HEK293 (cell line): ENCODE measurements around the gene CASS4.

Experiments used
- CTCF ChIA-PET: fragments of 350-600 bp; formaldehyde crosslinking; extraction: SDS; loops from one replicate; lab custom pipeline; 2021; ENCODE audit warnings: antibody characterized with exemption; lab: Yijun Ruan, JAX
- POLR2A ChIA-PET: fragments of 300-600 bp; formaldehyde crosslinking; extraction: SDS; loops from one replicate; lab custom pipeline; 2020; ENCODE audit warnings: antibody characterized with exemption, inconsistent platforms; lab: Yijun Ruan, JAX
- H3K27ac ChIP-seq: fragments of 200-500 bp; sonication (Bioruptor generic); 2 replicates; pipeline ENCODE4 v1.5.1; 2014; ENCODE audit warnings: low read depth, low read length, control low read depth, inconsistent platforms; ENCODE audit errors: extremely low read depth
- H3K36me3 ChIP-seq, 2 experiments: fragments of 200-500 bp in 1 of 2; sonication (Bioruptor generic) in 1 of 2; 1 replicate in 1 of 2; 2 replicates in 1 of 2; pipeline ENCODE4 v1.5.1; 2014 to 2017; ENCODE audit warnings: inconsistent platforms in 2 of 2, low read length in 2 of 2; ENCODE audit not compliant: control insufficient read depth in 2 of 2, insufficient read depth in 1 of 2
- H3K4me1 ChIP-seq: fragments of 200-500 bp; sonication (Bioruptor generic); 2 replicates; pipeline ENCODE4 v1.5.1; 2014; ENCODE audit warnings: mild to moderate bottlenecking, low read length, inconsistent platforms; ENCODE audit not compliant: control insufficient read depth, insufficient read depth
- H3K4me3 ChIP-seq: 2 replicates; pipeline ENCODE4 v1.5.1; 2011; ENCODE audit warnings: low read depth, mild to moderate bottlenecking, control low read depth, low read length, moderate library complexity
- H3K9me3 ChIP-seq: fragments of 200-500 bp; sonication (Bioruptor generic); 2 replicates; pipeline ENCODE4 v1.5.1; 2014; ENCODE audit warnings: low read depth, low read length, inconsistent platforms; ENCODE audit not compliant: control insufficient read depth, insufficient read depth
- GLIS2 ChIP-seq: fragments of 450-650 bp; formaldehyde crosslinking; IDR thresholded peaks from 2 replicates; pipeline ENCODE4 v1.5.1; 2016; ENCODE audit warnings: missing biosample characterization, missing genetic modification characterization
- HOXA7 ChIP-seq: sonication (generic); formaldehyde crosslinking; IDR thresholded peaks from 2 replicates; pipeline ENCODE4 v1.8.1; 2022; ENCODE audit warnings: missing genetic modification reagents, borderline replicate concordance
- ZFP69B ChIP-seq: fragments of 450-650 bp; formaldehyde crosslinking; IDR thresholded peaks from 2 replicates; pipeline ENCODE4 v1.5.1; 2016; ENCODE audit warnings: missing biosample characterization, missing genetic modification characterization
- ZNF10 ChIP-seq: fragments of 450-650 bp; formaldehyde crosslinking; IDR thresholded peaks from 2 replicates; pipeline ENCODE4 v1.5.1; 2017; ENCODE audit warnings: missing biosample characterization, missing genetic modification characterization
- ZNF184 ChIP-seq: fragments of 450-650 bp; IDR thresholded peaks from 2 replicates; pipeline ENCODE4 v1.5.1; 2018; ENCODE audit warnings: missing biosample characterization, mild to moderate bottlenecking, missing genetic modification characterization
- ZNF394 ChIP-seq: fragments of 450-650 bp; formaldehyde crosslinking; IDR thresholded peaks from 2 replicates; pipeline ENCODE4 v1.5.1; 2016; ENCODE audit warnings: missing biosample characterization, missing genetic modification characterization, mild to moderate bottlenecking, moderate library complexity, borderline replicate concordance
- ZNF555 ChIP-seq: fragments of 450-650 bp; formaldehyde crosslinking; conservative IDR thresholded peaks from 2 replicates; pipeline ENCODE4 v1.5.1; 2017; ENCODE audit warnings: missing biosample characterization, mild to moderate bottlenecking, missing genetic modification characterization, inconsistent platforms
- ZNF585B ChIP-seq: fragments of 450-650 bp; formaldehyde crosslinking; IDR thresholded peaks from 2 replicates; pipeline ENCODE4 v1.5.1; 2016; ENCODE audit warnings: missing biosample characterization, missing genetic modification characterization
- ZNF596 ChIP-seq: fragments of 450-650 bp; IDR thresholded peaks from 2 replicates; pipeline ENCODE4 v1.5.0; 2018; ENCODE audit warnings: missing biosample characterization, mild to moderate bottlenecking, missing genetic modification characterization, moderate library complexity
- ZNF658 ChIP-seq: fragments of 450-650 bp; formaldehyde crosslinking; IDR thresholded peaks from 2 replicates; pipeline ENCODE4; 2016; ENCODE audit warnings: missing biosample characterization, missing genetic modification characterization
- ZSCAN16 ChIP-seq: fragments of 450-650 bp; formaldehyde crosslinking; IDR thresholded peaks from 2 replicates; pipeline ENCODE4 v1.5.1; 2016; ENCODE audit warnings: missing biosample characterization, missing genetic modification characterization
- ZSCAN30 ChIP-seq: fragments of 450-650 bp; IDR thresholded peaks from 2 replicates; pipeline ENCODE4 v1.5.1; 2018; ENCODE audit warnings: missing biosample characterization, mild to moderate bottlenecking, missing genetic modification characterization, moderate library complexity
- TF ChIP-seq, protein P1 (sequence below): fragments of 450-650 bp; formaldehyde crosslinking; IDR thresholded peaks from 2 replicates; pipeline ENCODE4 v1.5.1; 2016; ENCODE audit warnings: missing biosample characterization, missing genetic modification characterization, borderline replicate concordance
- TF ChIP-seq, protein P2 (sequence below): fragments of 450-650 bp; formaldehyde crosslinking; IDR thresholded peaks from 2 replicates; pipeline ENCODE4 v1.5.1; 2016; ENCODE audit warnings: missing biosample characterization, missing genetic modification characterization
- TF ChIP-seq, protein P3 (sequence below): fragments of 450-650 bp; formaldehyde crosslinking; IDR thresholded peaks from 2 replicates; pipeline ENCODE4 v1.5.1; 2017; ENCODE audit warnings: missing biosample characterization, missing genetic modification characterization
- TF ChIP-seq, protein P4 (sequence below): fragments of 450-650 bp; IDR thresholded peaks from 2 replicates; pipeline ENCODE4 v1.5.1; 2018; ENCODE audit warnings: missing biosample characterization, missing genetic modification characterization
- TF ChIP-seq, protein P5 (sequence below): fragments of 450-650 bp; formaldehyde crosslinking; IDR thresholded peaks from 2 replicates; pipeline ENCODE4 v1.5.1; 2016; ENCODE audit warnings: missing biosample characterization, missing genetic modification characterization, borderline replicate concordance
- TF ChIP-seq, protein P6 (sequence below): fragments of 450-650 bp; formaldehyde crosslinking; IDR thresholded peaks from 2 replicates; pipeline ENCODE4 v1.5.1; 2016; ENCODE audit warnings: missing biosample characterization, missing genetic modification characterization

The CASS4 gene

DNA sequence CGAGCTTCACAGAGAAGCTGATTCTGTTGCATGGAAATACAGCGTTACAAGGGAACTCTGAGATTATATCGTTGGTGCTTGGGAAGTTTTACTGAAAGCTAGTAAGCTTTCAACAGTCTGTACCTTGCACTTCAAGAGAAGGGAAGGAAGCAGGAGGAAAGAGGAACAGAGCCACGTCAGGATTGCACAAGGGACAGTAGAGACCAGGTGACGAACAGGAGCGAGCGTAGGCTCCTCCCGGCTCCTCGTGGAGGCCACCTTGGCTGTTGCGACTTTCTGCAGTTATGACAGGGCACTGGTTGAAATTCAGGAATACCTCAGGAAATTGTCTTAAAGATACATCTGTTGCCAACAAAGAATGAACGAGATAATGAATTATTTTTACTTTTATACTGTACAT, 75.2 kb downstream of the CASS4 start:
- no peaks in the 10 kb centered on the region for H3K4me1 ChIP-seq
- ChIA-PET POLR2A (no interaction called here), CTCF (no interaction called here)
- peaks cover 13 to 79% of the 10 kb centered on the region in 2 experiments; a peak in 2 of 3 replicates for H3K36me3 ChIP-seq
- no peak overlapping the region for H3K4me3 ChIP-seq
- H3K9me3 ChIP-seq: no peaks in the 10 kb centered on the region
- no peak overlapping the region for H3K27ac ChIP-seq
- TF ChIP-seq ZSCAN30: no peak
- TF ChIP-seq, protein P1, sequence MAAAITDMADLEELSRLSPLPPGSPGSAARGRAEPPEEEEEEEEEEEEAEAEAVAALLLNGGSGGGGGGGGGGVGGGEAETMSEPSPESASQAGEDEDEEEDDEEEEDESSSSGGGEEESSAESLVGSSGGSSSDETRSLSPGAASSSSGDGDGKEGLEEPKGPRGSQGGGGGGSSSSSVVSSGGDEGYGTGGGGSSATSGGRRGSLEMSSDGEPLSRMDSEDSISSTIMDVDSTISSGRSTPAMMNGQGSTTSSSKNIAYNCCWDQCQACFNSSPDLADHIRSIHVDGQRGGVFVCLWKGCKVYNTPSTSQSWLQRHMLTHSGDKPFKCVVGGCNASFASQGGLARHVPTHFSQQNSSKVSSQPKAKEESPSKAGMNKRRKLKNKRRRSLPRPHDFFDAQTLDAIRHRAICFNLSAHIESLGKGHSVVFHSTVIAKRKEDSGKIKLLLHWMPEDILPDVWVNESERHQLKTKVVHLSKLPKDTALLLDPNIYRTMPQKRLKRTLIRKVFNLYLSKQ (tag by site-specific recombination): no peak
- TF ChIP-seq ZSCAN16 (tag by site-specific recombination): no peak
- TF ChIP-seq ZNF555 (tag by site-specific recombination): no peak
- no peak for TF ChIP-seq ZNF184 (tag by site-specific recombination)
- TF ChIP-seq, protein P2, sequence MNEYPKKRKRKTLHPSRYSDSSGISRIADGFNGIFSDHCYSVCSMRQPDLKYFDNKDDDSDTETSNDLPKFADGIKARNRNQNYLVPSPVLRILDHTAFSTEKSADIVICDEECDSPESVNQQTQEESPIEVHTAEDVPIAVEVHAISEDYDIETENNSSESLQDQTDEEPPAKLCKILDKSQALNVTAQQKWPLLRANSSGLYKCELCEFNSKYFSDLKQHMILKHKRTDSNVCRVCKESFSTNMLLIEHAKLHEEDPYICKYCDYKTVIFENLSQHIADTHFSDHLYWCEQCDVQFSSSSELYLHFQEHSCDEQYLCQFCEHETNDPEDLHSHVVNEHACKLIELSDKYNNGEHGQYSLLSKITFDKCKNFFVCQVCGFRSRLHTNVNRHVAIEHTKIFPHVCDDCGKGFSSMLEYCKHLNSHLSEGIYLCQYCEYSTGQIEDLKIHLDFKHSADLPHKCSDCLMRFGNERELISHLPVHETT (tag by site-specific recombination): no peak
- TF ChIP-seq, protein P3, sequence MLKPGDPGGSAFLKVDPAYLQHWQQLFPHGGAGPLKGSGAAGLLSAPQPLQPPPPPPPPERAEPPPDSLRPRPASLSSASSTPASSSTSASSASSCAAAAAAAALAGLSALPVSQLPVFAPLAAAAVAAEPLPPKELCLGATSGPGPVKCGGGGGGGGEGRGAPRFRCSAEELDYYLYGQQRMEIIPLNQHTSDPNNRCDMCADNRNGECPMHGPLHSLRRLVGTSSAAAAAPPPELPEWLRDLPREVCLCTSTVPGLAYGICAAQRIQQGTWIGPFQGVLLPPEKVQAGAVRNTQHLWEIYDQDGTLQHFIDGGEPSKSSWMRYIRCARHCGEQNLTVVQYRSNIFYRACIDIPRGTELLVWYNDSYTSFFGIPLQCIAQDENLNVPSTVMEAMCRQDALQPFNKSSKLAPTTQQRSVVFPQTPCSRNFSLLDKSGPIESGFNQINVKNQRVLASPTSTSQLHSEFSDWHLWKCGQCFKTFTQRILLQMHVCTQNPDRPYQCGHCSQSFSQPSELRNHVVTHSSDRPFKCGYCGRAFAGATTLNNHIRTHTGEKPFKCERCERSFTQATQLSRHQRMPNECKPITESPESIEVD: no peak
- TF ChIP-seq, protein P4, sequence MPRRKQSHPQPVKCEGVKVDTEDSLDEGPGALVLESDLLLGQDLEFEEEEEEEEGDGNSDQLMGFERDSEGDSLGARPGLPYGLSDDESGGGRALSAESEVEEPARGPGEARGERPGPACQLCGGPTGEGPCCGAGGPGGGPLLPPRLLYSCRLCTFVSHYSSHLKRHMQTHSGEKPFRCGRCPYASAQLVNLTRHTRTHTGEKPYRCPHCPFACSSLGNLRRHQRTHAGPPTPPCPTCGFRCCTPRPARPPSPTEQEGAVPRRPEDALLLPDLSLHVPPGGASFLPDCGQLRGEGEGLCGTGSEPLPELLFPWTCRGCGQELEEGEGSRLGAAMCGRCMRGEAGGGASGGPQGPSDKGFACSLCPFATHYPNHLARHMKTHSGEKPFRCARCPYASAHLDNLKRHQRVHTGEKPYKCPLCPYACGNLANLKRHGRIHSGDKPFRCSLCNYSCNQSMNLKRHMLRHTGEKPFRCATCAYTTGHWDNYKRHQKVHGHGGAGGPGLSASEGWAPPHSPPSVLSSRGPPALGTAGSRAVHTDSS: no peak
- TF ChIP-seq ZNF658 (tag by site-specific recombination): no peak
- no peak for TF ChIP-seq ZNF10 (tag by site-specific recombination)
- TF ChIP-seq, protein P5, sequence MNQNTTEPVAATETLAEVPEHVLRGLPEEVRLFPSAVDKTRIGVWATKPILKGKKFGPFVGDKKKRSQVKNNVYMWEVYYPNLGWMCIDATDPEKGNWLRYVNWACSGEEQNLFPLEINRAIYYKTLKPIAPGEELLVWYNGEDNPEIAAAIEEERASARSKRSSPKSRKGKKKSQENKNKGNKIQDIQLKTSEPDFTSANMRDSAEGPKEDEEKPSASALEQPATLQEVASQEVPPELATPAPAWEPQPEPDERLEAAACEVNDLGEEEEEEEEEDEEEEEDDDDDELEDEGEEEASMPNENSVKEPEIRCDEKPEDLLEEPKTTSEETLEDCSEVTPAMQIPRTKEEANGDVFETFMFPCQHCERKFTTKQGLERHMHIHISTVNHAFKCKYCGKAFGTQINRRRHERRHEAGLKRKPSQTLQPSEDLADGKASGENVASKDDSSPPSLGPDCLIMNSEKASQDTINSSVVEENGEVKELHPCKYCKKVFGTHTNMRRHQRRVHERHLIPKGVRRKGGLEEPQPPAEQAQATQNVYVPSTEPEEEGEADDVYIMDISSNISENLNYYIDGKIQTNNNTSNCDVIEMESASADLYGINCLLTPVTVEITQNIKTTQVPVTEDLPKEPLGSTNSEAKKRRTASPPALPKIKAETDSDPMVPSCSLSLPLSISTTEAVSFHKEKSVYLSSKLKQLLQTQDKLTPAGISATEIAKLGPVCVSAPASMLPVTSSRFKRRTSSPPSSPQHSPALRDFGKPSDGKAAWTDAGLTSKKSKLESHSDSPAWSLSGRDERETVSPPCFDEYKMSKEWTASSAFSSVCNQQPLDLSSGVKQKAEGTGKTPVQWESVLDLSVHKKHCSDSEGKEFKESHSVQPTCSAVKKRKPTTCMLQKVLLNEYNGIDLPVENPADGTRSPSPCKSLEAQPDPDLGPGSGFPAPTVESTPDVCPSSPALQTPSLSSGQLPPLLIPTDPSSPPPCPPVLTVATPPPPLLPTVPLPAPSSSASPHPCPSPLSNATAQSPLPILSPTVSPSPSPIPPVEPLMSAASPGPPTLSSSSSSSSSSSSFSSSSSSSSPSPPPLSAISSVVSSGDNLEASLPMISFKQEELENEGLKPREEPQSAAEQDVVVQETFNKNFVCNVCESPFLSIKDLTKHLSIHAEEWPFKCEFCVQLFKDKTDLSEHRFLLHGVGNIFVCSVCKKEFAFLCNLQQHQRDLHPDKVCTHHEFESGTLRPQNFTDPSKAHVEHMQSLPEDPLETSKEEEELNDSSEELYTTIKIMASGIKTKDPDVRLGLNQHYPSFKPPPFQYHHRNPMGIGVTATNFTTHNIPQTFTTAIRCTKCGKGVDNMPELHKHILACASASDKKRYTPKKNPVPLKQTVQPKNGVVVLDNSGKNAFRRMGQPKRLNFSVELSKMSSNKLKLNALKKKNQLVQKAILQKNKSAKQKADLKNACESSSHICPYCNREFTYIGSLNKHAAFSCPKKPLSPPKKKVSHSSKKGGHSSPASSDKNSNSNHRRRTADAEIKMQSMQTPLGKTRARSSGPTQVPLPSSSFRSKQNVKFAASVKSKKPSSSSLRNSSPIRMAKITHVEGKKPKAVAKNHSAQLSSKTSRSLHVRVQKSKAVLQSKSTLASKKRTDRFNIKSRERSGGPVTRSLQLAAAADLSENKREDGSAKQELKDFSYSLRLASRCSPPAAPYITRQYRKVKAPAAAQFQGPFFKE (tag by site-specific recombination): no peak
- no peak for TF ChIP-seq ZFP69B (tag by site-specific recombination)
- TF ChIP-seq GLIS2 (tag by site-specific recombination): no peak
- no peak for TF ChIP-seq ZNF394
- TF ChIP-seq, protein P6, sequence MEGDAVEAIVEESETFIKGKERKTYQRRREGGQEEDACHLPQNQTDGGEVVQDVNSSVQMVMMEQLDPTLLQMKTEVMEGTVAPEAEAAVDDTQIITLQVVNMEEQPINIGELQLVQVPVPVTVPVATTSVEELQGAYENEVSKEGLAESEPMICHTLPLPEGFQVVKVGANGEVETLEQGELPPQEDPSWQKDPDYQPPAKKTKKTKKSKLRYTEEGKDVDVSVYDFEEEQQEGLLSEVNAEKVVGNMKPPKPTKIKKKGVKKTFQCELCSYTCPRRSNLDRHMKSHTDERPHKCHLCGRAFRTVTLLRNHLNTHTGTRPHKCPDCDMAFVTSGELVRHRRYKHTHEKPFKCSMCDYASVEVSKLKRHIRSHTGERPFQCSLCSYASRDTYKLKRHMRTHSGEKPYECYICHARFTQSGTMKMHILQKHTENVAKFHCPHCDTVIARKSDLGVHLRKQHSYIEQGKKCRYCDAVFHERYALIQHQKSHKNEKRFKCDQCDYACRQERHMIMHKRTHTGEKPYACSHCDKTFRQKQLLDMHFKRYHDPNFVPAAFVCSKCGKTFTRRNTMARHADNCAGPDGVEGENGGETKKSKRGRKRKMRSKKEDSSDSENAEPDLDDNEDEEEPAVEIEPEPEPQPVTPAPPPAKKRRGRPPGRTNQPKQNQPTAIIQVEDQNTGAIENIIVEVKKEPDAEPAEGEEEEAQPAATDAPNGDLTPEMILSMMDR (tag by site-specific recombination): no peak
- TF ChIP-seq HOXA7 (CRISPR knock-in tag): no peak
- no peak for TF ChIP-seq ZNF585B (tag by site-specific recombination)
- no peak for TF ChIP-seq ZNF596 (tag by site-specific recombination)
- TF ChIP-seq, all 188 proteins: peak for 0
